Peyer's patch (tissue), 4 donors: ENCODE results near the gene KIRREL3. TPM values are rescaled to one million over a fixed set of nuclear protein-coding genes. Genes with fewer than 3 reads are reported as not detected.

Experiments used
- DNase-seq, 3 donors: peaks; one replicate each; pipeline ENCODE4 v3.0.0-alpha.2; 2017 to 2019
- H3K27ac ChIP-seq, 4 donors: fragments of 200-600 bp; sonication (generic); one replicate each; pipeline ENCODE4 v1.5.1; 2016 to 2019
- H3K27me3 ChIP-seq, 2 donors: fragments of 200-600 bp; sonication (generic); one replicate each; pipeline ENCODE4 v1.5.1; 2019
- H3K36me3 ChIP-seq, 3 donors: fragments of 200-600 bp; sonication (generic); one replicate each; pipeline ENCODE4 v1.5.1; 2016 to 2019
- H3K4me1 ChIP-seq, 4 donors: fragments of 200-600 bp; sonication (generic); one replicate each; pipeline ENCODE4 v1.5.1; 2016 to 2019
- H3K4me3 ChIP-seq, 4 donors: fragments of 200-600 bp; sonication (generic); 1 replicate in 3 of 4; 2 replicates in 1 of 4; pipeline ENCODE4 v1.5.1; 2016 to 2019; ENCODE audit warnings: mild to moderate bottlenecking in 1 of 4
- H3K9me3 ChIP-seq, 4 donors: fragments of 200-600 bp; sonication (generic); one replicate each; pipeline ENCODE4 v1.5.1; 2016 to 2019; ENCODE audit warnings: mild to moderate bottlenecking in 1 of 4
- POLR2A ChIP-seq, 2 donors: fragments of 450-650 bp; IDR thresholded peaks; one replicate each; pipeline ENCODE4 v1.5.1; 2017; ENCODE audit warnings: antibody characterized with exemption in 2 of 2, mild to moderate bottlenecking in 2 of 2, moderate library complexity in 2 of 2
- total RNA-seq, 4 donors: library from RNA; depleted of rRNA; stranded (reverse); fragments of >200 nt; gene quantifications; one replicate each; pipeline ENCODE4 v1.1.0, GENCODE V29; 2016
- TF ChIP-seq, protein P1 (sequence below), 6 experiments: fragments of 450-650 bp in 4 of 6; fragments of 200-600 bp in 2 of 6; sonication (generic) in 1 of 6; IDR thresholded peaks; one replicate each; pipeline ENCODE4 v1.5.1; 2017 to 2019; ENCODE audit warnings: antibody characterized with exemption in 6 of 6, mild to moderate bottlenecking in 3 of 6, moderate library complexity in 1 of 6

Gene KIRREL3
- total RNA-seq, 4 donors from 2014 or later, result 0.83 TPM; not detected in 3

DNA sequence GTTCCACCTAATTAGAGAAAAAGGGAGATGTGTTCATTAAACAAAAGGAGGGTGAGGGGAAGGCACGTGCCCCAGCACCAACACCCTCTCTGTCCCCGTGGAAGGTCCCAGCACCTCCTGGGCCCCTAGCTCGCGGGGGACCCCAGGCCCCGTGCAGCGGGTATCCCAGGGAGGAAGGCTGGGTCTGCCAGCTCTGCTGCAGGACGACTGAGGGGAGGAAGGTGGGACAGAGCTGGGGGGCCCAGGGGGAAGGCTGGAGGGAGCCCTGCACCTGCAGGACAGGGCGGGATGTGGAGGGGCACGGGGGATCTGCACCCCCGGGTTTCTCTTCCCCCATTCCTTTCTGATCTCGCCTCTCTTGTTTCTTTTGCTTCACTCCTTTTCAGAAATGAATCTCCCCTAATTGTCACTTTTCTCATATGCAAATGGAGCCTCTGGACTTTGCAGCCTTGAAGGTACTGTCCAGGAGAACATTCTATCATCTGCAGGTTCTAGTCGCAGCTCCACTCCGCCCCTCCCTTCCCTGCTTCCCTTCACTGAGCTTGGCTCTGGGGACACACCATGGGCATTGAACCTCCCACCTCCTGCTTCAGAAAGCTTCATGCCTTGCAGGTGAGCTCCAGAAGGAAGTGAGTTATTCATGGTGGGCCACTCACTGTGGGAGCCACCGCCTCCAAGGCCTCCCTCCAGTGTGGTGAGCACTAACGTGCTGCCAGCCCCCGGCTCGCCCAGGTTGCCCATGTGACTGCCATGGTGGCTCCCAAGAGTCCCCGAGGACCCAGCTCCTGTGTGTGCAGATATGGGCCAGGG is 534.1 kb downstream of the KIRREL3 start:
- no peaks in the 10 kb centered on the region for H3K27me3 ChIP-seq
- no peak for DNase-seq
- H3K4me1 ChIP-seq, result peaks cover 0 to 11% (median 4%) of the 10 kb centered on the region in 4 donors
- no peak overlapping the region for H3K4me3 ChIP-seq
- H3K36me3 ChIP-seq, result no peaks in the 10 kb centered on the region
- H3K9me3 ChIP-seq, result no peaks in the 10 kb centered on the region
- TF ChIP-seq, protein P1, sequence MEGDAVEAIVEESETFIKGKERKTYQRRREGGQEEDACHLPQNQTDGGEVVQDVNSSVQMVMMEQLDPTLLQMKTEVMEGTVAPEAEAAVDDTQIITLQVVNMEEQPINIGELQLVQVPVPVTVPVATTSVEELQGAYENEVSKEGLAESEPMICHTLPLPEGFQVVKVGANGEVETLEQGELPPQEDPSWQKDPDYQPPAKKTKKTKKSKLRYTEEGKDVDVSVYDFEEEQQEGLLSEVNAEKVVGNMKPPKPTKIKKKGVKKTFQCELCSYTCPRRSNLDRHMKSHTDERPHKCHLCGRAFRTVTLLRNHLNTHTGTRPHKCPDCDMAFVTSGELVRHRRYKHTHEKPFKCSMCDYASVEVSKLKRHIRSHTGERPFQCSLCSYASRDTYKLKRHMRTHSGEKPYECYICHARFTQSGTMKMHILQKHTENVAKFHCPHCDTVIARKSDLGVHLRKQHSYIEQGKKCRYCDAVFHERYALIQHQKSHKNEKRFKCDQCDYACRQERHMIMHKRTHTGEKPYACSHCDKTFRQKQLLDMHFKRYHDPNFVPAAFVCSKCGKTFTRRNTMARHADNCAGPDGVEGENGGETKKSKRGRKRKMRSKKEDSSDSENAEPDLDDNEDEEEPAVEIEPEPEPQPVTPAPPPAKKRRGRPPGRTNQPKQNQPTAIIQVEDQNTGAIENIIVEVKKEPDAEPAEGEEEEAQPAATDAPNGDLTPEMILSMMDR (IDR thresholded peaks at IDR 0.05), result no peak
- no peak for TF ChIP-seq POLR2A (IDR thresholded peaks at IDR 0.05)
- no peak overlapping the region for H3K27ac ChIP-seq

DNA sequence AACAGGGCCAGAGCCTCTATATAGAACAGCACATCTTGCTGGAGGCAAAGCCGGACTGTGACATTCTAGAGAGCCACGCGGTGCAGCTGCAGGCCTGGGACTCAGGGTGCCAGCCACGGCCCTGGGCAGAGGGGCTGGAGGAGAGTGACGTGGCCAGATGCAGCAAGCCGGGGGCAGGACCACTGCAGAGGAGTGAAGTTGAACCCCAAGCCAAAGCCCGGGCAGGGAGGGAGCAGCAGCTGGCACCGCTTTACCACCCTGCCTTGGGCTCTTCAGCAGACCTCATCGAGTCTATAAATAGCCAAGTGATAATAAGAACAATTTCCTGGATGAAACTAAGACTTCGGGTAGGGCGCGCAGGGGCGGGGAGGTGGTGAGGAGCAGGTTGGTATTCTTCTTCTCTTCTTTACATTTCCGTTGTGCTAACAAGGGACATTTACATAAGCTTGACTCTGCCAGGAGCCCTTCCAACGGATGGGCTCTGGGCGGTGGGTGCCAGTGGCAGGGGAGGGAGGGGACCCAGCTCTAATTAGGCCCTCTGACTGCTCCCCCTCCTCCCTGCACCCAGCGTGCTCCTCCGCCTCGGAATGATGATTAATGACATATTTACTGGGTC is 534.9 kb downstream of the KIRREL3 start:
- Histone ChIP-seq H3K4me3 (no peak overlapping the region), H3K27ac (peak overlapping the region in 1 of 4 donors; percentile 28), H3K27me3 (no peaks in the 10 kb centered on the region), H3K9me3 (no peaks in the 10 kb centered on the region), H3K4me1 (peaks cover 0 to 11% (median 4%) of the 10 kb centered on the region in 4 donors), H3K36me3 (no peaks in the 10 kb centered on the region)
- TF ChIP-seq, protein P1 (IDR thresholded peaks at IDR 0.05), result no peak
- TF ChIP-seq POLR2A (IDR thresholded peaks at IDR 0.05), result no peak
- peak in 2 of 3 donors; percentile 19 to 59 for DNase-seq

DNA sequence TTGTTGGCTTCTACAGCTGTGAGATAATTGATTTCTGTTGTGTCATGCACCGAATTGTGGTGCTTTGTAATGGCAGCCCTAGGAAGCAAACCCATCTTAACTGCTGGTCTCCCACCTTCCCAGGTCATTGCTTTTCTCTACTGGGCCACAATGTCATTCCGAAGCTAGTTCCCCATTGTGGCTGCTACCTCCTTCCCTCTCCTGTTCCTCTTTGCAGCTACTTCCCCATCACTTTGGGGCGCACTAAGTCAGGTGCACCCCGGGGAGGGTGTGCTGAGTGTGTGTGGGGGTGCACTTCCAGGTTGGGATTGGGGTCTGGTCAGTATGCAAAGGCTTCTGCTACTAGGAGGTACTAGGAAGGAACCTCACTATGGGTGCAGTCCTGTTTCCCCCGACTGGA is 535.8 kb downstream of the KIRREL3 start:
- Histone ChIP-seq H3K27me3 (no peaks in the 10 kb centered on the region), H3K27ac (peak overlapping the region in 1 of 4 donors; percentile 28)
- no peak for DNase-seq

DNA sequence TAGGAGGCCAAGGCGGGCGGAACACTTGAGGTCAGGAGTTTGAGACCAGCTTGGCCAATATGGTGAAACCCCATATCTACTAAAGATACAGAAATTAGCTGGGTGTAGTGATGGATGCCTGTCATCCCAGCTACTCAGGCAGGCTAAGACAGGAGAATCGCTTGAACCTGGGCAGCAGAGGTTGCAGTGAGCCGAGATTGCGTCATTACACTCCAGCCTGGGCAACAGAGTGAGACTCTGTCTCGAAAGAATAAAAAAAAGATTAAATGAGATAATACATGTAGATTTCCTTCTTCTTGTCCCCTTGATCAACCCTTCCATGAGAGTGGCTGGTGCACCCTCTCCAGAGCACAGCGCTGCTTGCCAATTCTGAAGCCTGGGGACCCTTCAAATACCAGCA is 538.1 kb downstream of the KIRREL3 start:
- no peak for DNase-seq
- Histone ChIP-seq H3K4me3 (no peak overlapping the region), H3K36me3 (no peaks in the 10 kb centered on the region), H3K4me1 (peaks cover 0 to 8% (median under 1%) of the 10 kb centered on the region in 4 donors), H3K9me3 (no peaks in the 10 kb centered on the region), H3K27me3 (no peaks in the 10 kb centered on the region), H3K27ac (no peak overlapping the region)
- TF ChIP-seq, protein P1 (IDR thresholded peaks at IDR 0.05), result no peak
- no peak for TF ChIP-seq POLR2A (IDR thresholded peaks at IDR 0.05)

More for the DNA sequence above, 535.8 kb downstream of the KIRREL3 start:
- TF ChIP-seq, protein P1 (IDR thresholded peaks at IDR 0.05), result no peak
- no peak for TF ChIP-seq POLR2A (IDR thresholded peaks at IDR 0.05)
- Histone ChIP-seq H3K9me3 (no peaks in the 10 kb centered on the region), H3K36me3 (no peaks in the 10 kb centered on the region), H3K4me3 (no peak overlapping the region), H3K4me1 (peaks cover 0 to 11% (median 4%) of the 10 kb centered on the region in 4 donors)

DNA sequence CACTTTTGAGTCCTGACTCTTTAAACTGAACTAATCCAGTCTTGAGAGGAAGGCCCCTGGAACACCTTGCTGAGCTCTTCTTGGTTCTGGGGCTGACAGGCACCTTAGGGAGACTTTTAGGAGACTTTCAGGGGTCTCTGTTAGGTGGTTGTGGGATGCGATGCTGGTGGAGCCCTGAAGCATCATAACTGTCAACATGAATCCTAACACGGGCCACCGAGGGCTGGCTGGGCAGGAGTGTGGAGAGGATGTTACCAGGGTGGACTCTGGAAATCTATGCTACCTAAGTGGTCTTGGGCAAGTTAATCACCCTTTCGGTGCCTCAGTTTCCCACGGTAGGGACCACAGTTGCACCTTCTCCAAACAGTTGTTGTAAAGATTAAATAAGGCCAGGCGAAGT is 538.6 kb downstream of the KIRREL3 start:
- no peak overlapping the region for H3K27ac ChIP-seq
- H3K4me3 ChIP-seq, result no peak overlapping the region
- DNase-seq, result no peak
- no peaks in the 10 kb centered on the region for H3K9me3 ChIP-seq
- peaks cover 0 to 8% (median 0%) of the 10 kb centered on the region in 4 donors for H3K4me1 ChIP-seq
- no peaks in the 10 kb centered on the region for H3K36me3 ChIP-seq
- H3K27me3 ChIP-seq, result no peaks in the 10 kb centered on the region
- TF ChIP-seq, protein P1 (IDR thresholded peaks at IDR 0.05), result no peak
- no peak for TF ChIP-seq POLR2A (IDR thresholded peaks at IDR 0.05)
